HL-60 (cell line): ENCODE results near the gene NAALADL2.

Source experiments
- DNase-seq, 2 experiments: peaks; one replicate each; pipeline ENCODE4 v3.0.0-alpha.2; 2010 to 2020; ENCODE audit warnings: low read depth in 1 of 2, low spot score in 1 of 2
- H3K27ac ChIP-seq: fragments of 250-450 bp; sonication (Bioruptor Pico); replicated peaks from 2 replicates; pipeline ENCODE4 v1.5.1; 2020; ENCODE audit warnings: mild to moderate bottlenecking, moderate library complexity
- H3K27me3 ChIP-seq: fragments of 250-450 bp; sonication (Bioruptor Pico); 2 replicates; pipeline ENCODE4 v1.5.1; 2021; ENCODE audit warnings: mild to moderate bottlenecking, moderate library complexity; ENCODE audit not compliant: insufficient read depth, poor library complexity, severe bottlenecking
- H3K4me3 ChIP-seq: replicated peaks from 2 replicates; pipeline ENCODE4 v1.5.1; 2011; ENCODE audit warnings: mild to moderate bottlenecking, control low read depth, low read length; ENCODE audit not compliant: insufficient read depth
- CTCF ChIP-seq: IDR thresholded peaks from one replicate; pipeline ENCODE4 v1.5.1; 2011; ENCODE audit warnings: low read length, control low read depth, inconsistent platforms; ENCODE audit not compliant: insufficient read depth
- GABPA ChIP-seq: IDR thresholded peaks from 2 replicates; pipeline ENCODE4 v1.6.1; 2012; ENCODE audit warnings: low read depth
- POLR2AphosphoS5 ChIP-seq: IDR thresholded peaks from 2 replicates; pipeline ENCODE4 v1.6.1; 2012; ENCODE audit warnings: low read depth
- REST ChIP-seq: IDR thresholded peaks from 2 replicates; pipeline ENCODE4 v1.6.1; 2012; ENCODE audit warnings: low read depth; ENCODE audit not compliant: insufficient replicate concordance
- SPI1 ChIP-seq: IDR thresholded peaks from 2 replicates; pipeline ENCODE4 v1.6.1; 2012; ENCODE audit warnings: low read depth, mild to moderate bottlenecking, borderline replicate concordance

NAALADL2 gene

DNA sequence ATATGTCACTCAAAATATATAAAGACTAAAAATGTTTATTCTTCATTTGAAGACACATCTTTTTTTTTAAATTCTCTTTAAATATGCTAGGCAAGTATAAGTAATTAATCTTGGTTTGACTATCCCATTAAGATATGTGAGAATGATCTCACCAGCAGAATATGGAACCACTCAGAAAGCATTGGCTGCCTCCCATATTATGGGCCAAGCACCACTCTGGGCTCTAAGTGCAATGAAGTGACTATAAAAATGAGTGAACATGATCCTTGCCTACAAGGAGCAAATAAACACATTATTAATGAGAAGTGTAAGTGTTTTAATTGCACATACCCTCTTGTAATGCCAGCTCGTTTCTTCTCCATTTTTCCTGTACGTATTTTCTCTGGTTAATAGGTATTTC lies 328.5 kb downstream of the NAALADL2 start:
- H3K27me3 ChIP-seq, result no peaks in the 10 kb centered on the region
- no peak for TF ChIP-seq GABPA
- TF ChIP-seq CTCF, result no peak
- no peak for TF ChIP-seq SPI1
- TF ChIP-seq REST, result no peak
- TF ChIP-seq POLR2AphosphoS5, result no peak
- DNase-seq, result no peak
- no peak overlapping the region for H3K4me3 ChIP-seq
- no peak overlapping the region for H3K27ac ChIP-seq

GRCh38 chr3:175192536-175192935 lies 333.4 kb downstream of the NAALADL2 start:
- Histone ChIP-seq H3K4me3 (no peak overlapping the region), H3K27ac (no peak overlapping the region), H3K27me3 (no peaks in the 10 kb centered on the region)
- TF ChIP-seq CTCF (no peak), REST (no peak), SPI1 (no peak), GABPA (no peak), POLR2AphosphoS5 (no peak)
- no peak for DNase-seq

DNA sequence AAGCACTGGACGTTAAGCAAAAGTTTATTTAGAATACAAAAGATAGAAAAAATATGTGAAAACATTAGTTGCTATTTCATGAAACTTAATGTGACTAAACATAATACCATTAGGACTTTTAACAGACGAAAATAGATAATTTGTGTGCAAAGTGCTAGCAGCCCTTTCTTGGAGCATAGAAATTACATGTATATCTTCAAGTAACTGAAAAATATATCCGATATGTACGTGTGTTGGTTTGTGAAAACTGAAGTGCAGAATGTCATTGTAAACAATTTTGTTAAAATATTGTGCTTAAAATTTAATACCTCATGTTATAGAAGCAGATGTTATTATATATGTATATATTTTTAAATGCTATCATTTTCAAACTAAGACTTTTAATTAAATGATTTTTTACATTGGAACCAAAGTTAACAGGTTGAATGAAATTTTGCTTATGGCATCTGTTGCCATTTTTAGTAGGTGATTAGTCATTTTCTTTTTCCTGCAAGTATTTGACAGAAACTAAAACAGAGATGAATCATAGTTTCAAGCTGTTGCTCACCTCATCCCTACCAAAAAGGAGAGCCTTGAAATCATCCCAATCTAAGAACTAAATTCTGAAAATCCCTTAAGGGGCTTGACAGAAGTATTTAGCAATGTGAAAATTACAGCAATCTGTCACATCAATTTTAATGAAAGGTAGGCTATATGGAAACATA lies 334.8 kb downstream of the NAALADL2 start:
- DNase-seq, result no peak
- Histone ChIP-seq H3K27me3 (no peaks in the 10 kb centered on the region), H3K4me3 (no peak overlapping the region), H3K27ac (no peak overlapping the region)
- TF ChIP-seq CTCF (no peak), SPI1 (no peak), POLR2AphosphoS5 (no peak), REST (no peak), GABPA (no peak)
